Measurements from ENCODE around the gene WBP4. TPM values are rescaled to one million over a fixed set of nuclear protein-coding genes. Genes with fewer than 3 reads are reported as not detected.
"Not testable (repeated sequence)": the region's sequence is repeated elsewhere in the genome, so short reads cannot be mapped to it uniquely, and the experiment has no call there.

Gene WBP4
- total RNA-seq, 1 donor from 2014 or later: 8.2 TPM

DNA sequence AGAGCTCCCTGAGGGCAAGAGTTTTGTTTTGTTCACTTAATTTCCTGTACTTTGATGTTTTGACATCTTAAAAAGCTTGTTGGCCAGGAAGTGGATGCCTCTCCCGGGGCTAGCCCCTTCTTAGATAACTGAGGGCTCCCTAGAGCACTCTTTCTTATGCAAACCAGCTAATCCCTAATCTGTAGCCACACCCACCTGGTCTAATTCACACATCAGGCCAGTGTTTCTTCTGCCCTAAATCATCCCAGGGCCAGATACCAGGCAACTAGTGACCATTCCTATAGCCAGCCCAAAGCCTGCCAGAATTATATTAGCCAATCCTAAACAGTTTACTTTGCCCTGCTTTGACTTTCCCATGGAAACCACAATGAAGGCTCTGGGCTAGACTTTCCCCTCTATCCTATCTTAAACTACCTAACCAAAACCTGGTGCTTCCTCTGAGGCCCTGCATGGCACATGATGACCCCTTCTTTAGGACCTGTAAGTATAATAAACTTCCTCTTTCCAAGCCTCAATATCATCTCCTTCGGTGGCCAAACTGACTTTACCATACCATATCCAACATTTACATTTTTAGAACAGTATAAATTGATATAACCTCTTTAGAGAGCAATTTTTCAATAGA, 24.8 kb downstream of the WBP4 start:
- TF ChIP-seq, protein P1, sequence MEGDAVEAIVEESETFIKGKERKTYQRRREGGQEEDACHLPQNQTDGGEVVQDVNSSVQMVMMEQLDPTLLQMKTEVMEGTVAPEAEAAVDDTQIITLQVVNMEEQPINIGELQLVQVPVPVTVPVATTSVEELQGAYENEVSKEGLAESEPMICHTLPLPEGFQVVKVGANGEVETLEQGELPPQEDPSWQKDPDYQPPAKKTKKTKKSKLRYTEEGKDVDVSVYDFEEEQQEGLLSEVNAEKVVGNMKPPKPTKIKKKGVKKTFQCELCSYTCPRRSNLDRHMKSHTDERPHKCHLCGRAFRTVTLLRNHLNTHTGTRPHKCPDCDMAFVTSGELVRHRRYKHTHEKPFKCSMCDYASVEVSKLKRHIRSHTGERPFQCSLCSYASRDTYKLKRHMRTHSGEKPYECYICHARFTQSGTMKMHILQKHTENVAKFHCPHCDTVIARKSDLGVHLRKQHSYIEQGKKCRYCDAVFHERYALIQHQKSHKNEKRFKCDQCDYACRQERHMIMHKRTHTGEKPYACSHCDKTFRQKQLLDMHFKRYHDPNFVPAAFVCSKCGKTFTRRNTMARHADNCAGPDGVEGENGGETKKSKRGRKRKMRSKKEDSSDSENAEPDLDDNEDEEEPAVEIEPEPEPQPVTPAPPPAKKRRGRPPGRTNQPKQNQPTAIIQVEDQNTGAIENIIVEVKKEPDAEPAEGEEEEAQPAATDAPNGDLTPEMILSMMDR (IDR thresholded peaks at IDR 0.05; ENCODE audit: unreplicated experiment): no peak
- Mint-ChIP-seq H3K4me3 (ENCODE audit: unreplicated experiment) (no peak overlapping the region), H3K27ac (ENCODE audit: unreplicated experiment) (no peak overlapping the region), H3K9me3 (ENCODE audit: unreplicated experiment) (no peaks in the 10 kb centered on the region), H3K4me1 (ENCODE audit: unreplicated experiment) (no peaks in the 10 kb centered on the region), H3K27me3 (ENCODE audit: unreplicated experiment) (no peaks in the 10 kb centered on the region), H3K36me3 (ENCODE audit: low read depth, unreplicated experiment) (peaks cover 8% of the 10 kb centered on the region)
- DNase-seq (ENCODE audit: low spot score): no peak

GRCh38 chr13:41095681-41096080, 34.4 kb downstream of the WBP4 start:
- H3K27me3 Mint-ChIP-seq (ENCODE audit: unreplicated experiment); DNase-seq (ENCODE audit: low spot score); H3K27ac Mint-ChIP-seq (ENCODE audit: unreplicated experiment); H3K36me3 Mint-ChIP-seq (ENCODE audit: low read depth, unreplicated experiment); H3K4me1 Mint-ChIP-seq (ENCODE audit: unreplicated experiment); H3K4me3 Mint-ChIP-seq (ENCODE audit: unreplicated experiment); H3K9me3 Mint-ChIP-seq (ENCODE audit: unreplicated experiment): not testable (repeated sequence)

DNA sequence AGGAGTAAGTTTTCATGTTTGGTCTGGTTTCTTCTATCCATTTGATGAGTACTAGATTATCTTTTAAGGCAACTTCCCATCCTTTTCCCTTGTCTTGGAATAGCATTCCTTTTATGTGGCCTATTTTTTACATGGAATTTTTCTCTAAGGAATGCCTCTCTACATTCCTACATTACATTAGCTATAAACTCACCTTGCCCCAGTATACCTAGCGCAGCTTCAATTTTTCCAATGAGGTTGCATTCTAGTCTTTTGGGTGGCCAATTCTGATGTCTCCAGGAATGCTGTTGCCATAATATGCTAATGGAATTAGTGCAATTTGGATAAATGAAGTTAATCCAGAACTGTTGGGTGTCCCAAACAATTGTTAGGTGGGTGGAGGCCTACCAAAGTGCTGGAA, 37.5 kb downstream of the WBP4 start:
- Mint-ChIP-seq H3K27ac (ENCODE audit: unreplicated experiment) (no peak overlapping the region), H3K27me3 (ENCODE audit: unreplicated experiment) (peaks cover 2% of the 10 kb centered on the region), H3K9me3 (ENCODE audit: unreplicated experiment) (no peaks in the 10 kb centered on the region), H3K4me1 (ENCODE audit: unreplicated experiment) (no peaks in the 10 kb centered on the region), H3K36me3 (ENCODE audit: low read depth, unreplicated experiment) (no peaks in the 10 kb centered on the region), H3K4me3 (ENCODE audit: unreplicated experiment) (no peak overlapping the region)
- TF ChIP-seq, protein P1 (IDR thresholded peaks at IDR 0.05; ENCODE audit: unreplicated experiment): no peak
- no peak for DNase-seq (ENCODE audit: low spot score)

DNA sequence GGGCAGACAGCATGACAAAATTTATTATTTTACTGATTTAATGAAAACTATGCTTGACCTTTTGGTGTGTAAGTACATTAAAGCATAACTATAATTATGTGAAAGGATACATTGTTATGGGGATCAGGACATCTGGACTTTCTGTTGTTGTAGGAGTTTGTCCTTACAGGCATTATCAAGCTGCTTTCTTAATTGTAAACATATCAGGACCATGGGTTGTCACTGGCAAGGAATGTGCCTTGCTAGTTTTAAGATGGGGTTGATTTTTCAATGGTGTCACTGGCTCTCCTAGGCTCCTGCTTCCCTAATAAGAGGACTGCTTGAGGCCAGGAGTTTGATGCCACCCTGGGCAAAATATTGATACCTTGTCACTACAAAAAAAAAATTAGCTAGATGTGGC, 38.7 kb downstream of the WBP4 start:
- Mint-ChIP-seq H3K4me3 (ENCODE audit: unreplicated experiment) (no peak overlapping the region), H3K27me3 (ENCODE audit: unreplicated experiment) (peaks cover 2% of the 10 kb centered on the region), H3K9me3 (ENCODE audit: unreplicated experiment) (no peaks in the 10 kb centered on the region), H3K36me3 (ENCODE audit: low read depth, unreplicated experiment) (no peaks in the 10 kb centered on the region), H3K27ac (ENCODE audit: unreplicated experiment) (no peak overlapping the region), H3K4me1 (ENCODE audit: unreplicated experiment) (no peaks in the 10 kb centered on the region)
- TF ChIP-seq, protein P1 (IDR thresholded peaks at IDR 0.05; ENCODE audit: unreplicated experiment): no peak
- no peak for DNase-seq (ENCODE audit: low spot score)

- no peak overlapping the region for H3K27ac Mint-ChIP-seq (ENCODE audit: unreplicated experiment)
- H3K9me3 Mint-ChIP-seq (ENCODE audit: unreplicated experiment): no peaks in the 10 kb centered on the region
- H3K36me3 Mint-ChIP-seq (ENCODE audit: low read depth, unreplicated experiment): peaks cover 4% of the 10 kb centered on the region
- DNase-seq (ENCODE audit: low spot score): no peak
- H3K4me3 Mint-ChIP-seq (ENCODE audit: unreplicated experiment): no peak overlapping the region
- TF ChIP-seq, protein P1 (IDR thresholded peaks at IDR 0.05; ENCODE audit: unreplicated experiment): no peak
- peaks cover 6% of the 10 kb centered on the region for H3K27me3 Mint-ChIP-seq (ENCODE audit: unreplicated experiment)
- no peaks in the 10 kb centered on the region for H3K4me1 Mint-ChIP-seq (ENCODE audit: unreplicated experiment)
Observed at GRCh38 chr13:41107104-41107571, 45.8 kb downstream of the WBP4 start.

Measured in endothelial cell (in vitro differentiated cells).